IMR-90 (cell line): ENCODE measurements around the gene MEGF6. TPM values are rescaled to one million over a fixed set of nuclear protein-coding genes. Genes with fewer than 3 reads are reported as not detected.

Experiments
- ATAC-seq: fragments of 200-7000 bp; cut with Tn5 transposase; 2 replicates; pipeline ENCODE4 v1.9.1; 2020; ENCODE audit warnings: low read depth, mild to moderate bottlenecking, moderate library complexity
- BruUV-seq: library from RNA; stranded (reverse); fragments of 400-500 nt; replicated peaks from 2 replicates; lab custom pipeline; 2021; lab: Mats Ljungman, UMichigan
- CTCF ChIA-PET: fragments of 300-600 bp; formaldehyde crosslinking; extraction: SDS; loops from one replicate; lab custom pipeline; 2021; ENCODE audit warnings: antibody characterized with exemption; lab: Yijun Ruan, JAX
- POLR2A ChIA-PET: fragments of 300-600 bp; sonication (Branson Sonifier 250); formaldehyde crosslinking; loops from one replicate; lab custom pipeline; 2022; ENCODE audit warnings: antibody characterized with exemption; ENCODE audit not compliant: unreplicated experiment; lab: Charles Lee
- DNase-seq: peaks from one replicate; pipeline ENCODE4 v3.0.0; 2013
- H2AFZ ChIP-seq: replicated peaks from 2 replicates; pipeline ENCODE3; 2013; ENCODE audit warnings: low read length, mild to moderate bottlenecking; ENCODE audit not compliant: poor library complexity
- H2AK5ac ChIP-seq: 2 replicates; pipeline ENCODE4 v1.6.1; 2013; ENCODE audit warnings: low read depth, low read length, inconsistent platforms
- H2AK9ac ChIP-seq: replicated peaks from 2 replicates; pipeline ENCODE3; 2013; ENCODE audit warnings: mild to moderate bottlenecking, low read depth, low read length, moderate library complexity; ENCODE audit not compliant: poor library complexity
- H2BK120ac ChIP-seq: 2 replicates; pipeline ENCODE4 v1.6.1; 2013; ENCODE audit warnings: low read depth, low read length, inconsistent platforms
- H2BK15ac ChIP-seq: 3 replicates; pipeline ENCODE4 v1.6.1; 2013; ENCODE audit warnings: low read depth, low read length, inconsistent platforms
- H2BK20ac ChIP-seq: 2 replicates; pipeline ENCODE4 v1.6.1; 2013; ENCODE audit warnings: low read depth, mild to moderate bottlenecking, inconsistent platforms, low read length, moderate library complexity
- H2BK5ac ChIP-seq: 2 replicates; pipeline ENCODE4 v1.6.1; 2013; ENCODE audit warnings: mild to moderate bottlenecking, low read depth, low read length, inconsistent platforms; ENCODE audit not compliant: poor library complexity, severe bottlenecking
- H3K14ac ChIP-seq: replicated peaks from 2 replicates; pipeline ENCODE4 v1.6.1; 2013; ENCODE audit warnings: low read depth, low read length, inconsistent platforms
- H3K18ac ChIP-seq: 2 replicates; pipeline ENCODE4 v1.6.1; 2013; ENCODE audit warnings: low read depth, low read length, control low read depth
- H3K23ac ChIP-seq: 2 replicates; pipeline ENCODE4 v1.6.1; 2013; ENCODE audit warnings: low read depth, low read length, inconsistent platforms
- H3K27ac ChIP-seq: 2 replicates; pipeline ENCODE4 v1.5.1; 2013; ENCODE audit warnings: mild to moderate bottlenecking, control low read depth, low read length; ENCODE audit not compliant: insufficient read depth
- H3K27me3 ChIP-seq: 2 replicates; pipeline ENCODE4 v1.6.1; 2013; ENCODE audit warnings: low read length; ENCODE audit not compliant: control insufficient read depth, insufficient read depth
- H3K36me3 ChIP-seq: 2 replicates; pipeline ENCODE4 v1.6.1; 2013; ENCODE audit warnings: low read length, mixed read lengths; ENCODE audit not compliant: control insufficient read depth, insufficient read depth
- H3K4ac ChIP-seq: 2 replicates; pipeline ENCODE4 v1.6.1; 2013; ENCODE audit warnings: low read depth, low read length, inconsistent platforms
- H3K4me1 ChIP-seq: 2 replicates; pipeline ENCODE4 v1.6.1; 2013; ENCODE audit warnings: low read length, mixed read lengths; ENCODE audit not compliant: control insufficient read depth, insufficient read depth
- H3K4me2 ChIP-seq: 2 replicates; pipeline ENCODE4 v1.6.1; 2013; ENCODE audit warnings: low read depth, mild to moderate bottlenecking, control low read depth, low read length, moderate library complexity
- H3K4me3 ChIP-seq: 2 replicates; pipeline ENCODE4 v1.5.1; 2013; ENCODE audit warnings: low read depth, mild to moderate bottlenecking, control low read depth, low read length, moderate library complexity; ENCODE audit not compliant: insufficient read depth
- H3K56ac ChIP-seq: 2 replicates; pipeline ENCODE4 v1.6.1; 2013; ENCODE audit warnings: low read length, inconsistent platforms; ENCODE audit not compliant: insufficient read depth; ENCODE audit errors: extremely low read depth
- H3K79me1 ChIP-seq, 2 experiments: 2 replicates each; pipeline ENCODE4 v1.6.1; 2013; ENCODE audit warnings: low read length in 2 of 2, inconsistent platforms in 1 of 2, low read depth in 1 of 2
- H3K9ac ChIP-seq: 2 replicates; pipeline ENCODE4 v1.6.1; 2013; ENCODE audit warnings: low read depth, low read length, control low read depth
- H3K9me1 ChIP-seq: 2 replicates; pipeline ENCODE4 v1.6.1; 2013; ENCODE audit warnings: low read length, inconsistent platforms; ENCODE audit not compliant: insufficient read depth
- H3K9me3 ChIP-seq: 2 replicates; pipeline ENCODE4 v1.6.1; 2013; ENCODE audit warnings: low read length; ENCODE audit not compliant: control insufficient read depth, insufficient read depth
- H4K20me1 ChIP-seq: 2 replicates; pipeline ENCODE4 v1.6.1; 2013; ENCODE audit warnings: low read length, inconsistent platforms; ENCODE audit not compliant: insufficient read depth
- H4K5ac ChIP-seq: 2 replicates; pipeline ENCODE4 v1.6.1; 2013; ENCODE audit warnings: mild to moderate bottlenecking, low read depth, low read length, control low read depth
- H4K8ac ChIP-seq, 2 experiments: 2 replicates each; pipeline ENCODE4 v1.6.1; 2013; ENCODE audit warnings: low read depth in 2 of 2, low read length in 2 of 2, control low read depth in 1 of 2, inconsistent platforms in 1 of 2
- H4K91ac ChIP-seq: 2 replicates; pipeline ENCODE4 v1.6.1; 2013; ENCODE audit warnings: low read depth, low read length, inconsistent platforms; ENCODE audit not compliant: insufficient read depth
- CHD1 ChIP-seq: IDR thresholded peaks from 2 replicates; pipeline ENCODE4 v1.6.1; 2012; ENCODE audit warnings: low read depth, low read length, improper control_type of control experiment
- MAFK ChIP-seq: IDR thresholded peaks from 2 replicates; pipeline ENCODE4 v1.6.1; 2012; ENCODE audit warnings: low read depth, low read length, improper control_type of control experiment
- MXI1 ChIP-seq: IDR thresholded peaks from 2 replicates; pipeline ENCODE4 v1.6.1; 2012; ENCODE audit warnings: low read depth, mild to moderate bottlenecking, low read length, moderate library complexity, borderline replicate concordance
- NFE2L2 ChIP-seq: fragments of 150-350 bp; IDR thresholded peaks from 2 replicates; pipeline ENCODE4 v1.6.1; 2016; ENCODE audit warnings: low read depth, mild to moderate bottlenecking, low read length
- RCOR1 ChIP-seq: IDR thresholded peaks from 2 replicates; pipeline ENCODE4 v1.6.1; 2012; ENCODE audit warnings: mild to moderate bottlenecking, low read length, improper control_type of control experiment; ENCODE audit not compliant: insufficient replicate concordance
- RFX5 ChIP-seq: IDR thresholded peaks from 2 replicates; pipeline ENCODE4 v1.8.0; 2012; ENCODE audit warnings: low read depth, mild to moderate bottlenecking, low read length, moderate library complexity
- USF2 ChIP-seq: fragments of 150-350 bp; IDR thresholded peaks from 2 replicates; pipeline ENCODE4 v1.6.1; 2017; ENCODE audit warnings: mild to moderate bottlenecking, antibody characterized with exemption, low read length, low read depth
- WGBS, 2 experiments: methylation state at CpG; one replicate each; pipeline versions ENCODE4 v1.1.5 to v1.1.7; 2013; ENCODE audit warnings: missing lambda C conversion rate in 2 of 2; ENCODE audit not compliant: insufficient read length in 1 of 2; ENCODE audit errors: extremely low coverage in 2 of 2; 5-methylcytosine and 5-hydroxymethylcytosine counted together
- dilution Hi-C: fragments of 300-500 bp; cut with HindIII; formaldehyde crosslinking; loops from one replicate; pipeline ENCODE4 v1.14.3; 2018; ENCODE audit warnings: low sequenced_read_pairs; ENCODE audit not compliant: unreplicated experiment
- in situ Hi-C: fragments of 300-500 bp; cut with MboI; formaldehyde crosslinking; loops from 3 replicates; pipeline ENCODE4 v1.14.3; 2019; ENCODE audit warnings: low sequenced_read_pairs, inconsistent platforms, mixed read lengths
- intact Hi-C: fragments of 100-400 bp; cut with micrococcal nuclease; formaldehyde crosslinking; loops from 2 replicates; pipeline ENCODE4 v1.10.0; 2022
- polyA plus RNA-seq, 3 experiments: library from polyadenylated mRNA; depleted of rRNA; stranded (reverse); fragments of >200 nt; gene quantifications; 2 replicates each; pipeline ENCODE4 v1.2.3, GENCODE V29; 2012; ENCODE audit warnings: low replicate concordance in 1 of 3
- total RNA-seq: library from RNA; depleted of rRNA; stranded (reverse); fragments of >200 nt; gene quantifications from 2 replicates; pipeline ENCODE4 v1.2.3, GENCODE V29; 2012
- TF ChIP-seq, protein P1 (sequence below): fragments of 150-350 bp; IDR thresholded peaks from 2 replicates; pipeline ENCODE4 v1.6.1; 2016; ENCODE audit warnings: low read depth, mild to moderate bottlenecking, low read length, moderate library complexity, borderline replicate concordance

Gene MEGF6
- total and polyA plus RNA-seq, 2 of the 4 experiments (the other 2 are of a cell fraction), result 0.72 to 4.1 TPM

GRCh38 chr1:3570066-3570986 is 41.0 kb downstream of the MEGF6 start (continued):
- TF ChIP-seq RFX5, result no peak

DNA sequence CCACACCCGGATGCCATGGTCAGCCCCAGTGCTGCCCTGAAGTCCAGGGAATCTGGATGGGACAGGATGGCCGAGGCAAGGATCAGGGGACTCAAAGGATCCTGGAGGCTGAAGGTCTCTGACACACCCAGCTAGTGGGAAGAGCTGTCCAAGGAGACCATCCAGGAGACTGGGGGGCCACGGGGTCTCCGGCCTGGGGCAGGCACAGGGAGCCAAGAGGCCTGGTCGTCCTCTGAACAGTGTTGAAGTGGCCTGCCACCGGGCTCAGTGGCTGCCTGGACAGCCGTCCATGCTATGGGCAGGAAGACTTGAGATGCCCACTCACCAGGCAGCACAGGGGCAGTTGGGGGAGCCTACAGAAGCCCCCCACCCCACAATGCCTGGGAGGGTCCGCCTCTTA is 41.9 kb downstream of the MEGF6 start:
- intact Hi-C loops, result loop anchor here (10.0 kb wide), 1 partner anchor 155 kb away; no protein-coding TSS in a partner anchor
- H4K8ac ChIP-seq, result no peak overlapping the region
- H3K14ac ChIP-seq, result no peak overlapping the region
- H3K4me3 ChIP-seq, result no peak overlapping the region
- no peak overlapping the region for H2BK20ac ChIP-seq
- H3K9ac ChIP-seq, result no peak overlapping the region
- TF ChIP-seq MXI1 (no peak), RCOR1 (no peak), USF2 (no peak), RFX5 (no peak), CHD1 (no peak), MAFK (no peak), NFE2L2 (no peak)
- TF ChIP-seq, protein P1, sequence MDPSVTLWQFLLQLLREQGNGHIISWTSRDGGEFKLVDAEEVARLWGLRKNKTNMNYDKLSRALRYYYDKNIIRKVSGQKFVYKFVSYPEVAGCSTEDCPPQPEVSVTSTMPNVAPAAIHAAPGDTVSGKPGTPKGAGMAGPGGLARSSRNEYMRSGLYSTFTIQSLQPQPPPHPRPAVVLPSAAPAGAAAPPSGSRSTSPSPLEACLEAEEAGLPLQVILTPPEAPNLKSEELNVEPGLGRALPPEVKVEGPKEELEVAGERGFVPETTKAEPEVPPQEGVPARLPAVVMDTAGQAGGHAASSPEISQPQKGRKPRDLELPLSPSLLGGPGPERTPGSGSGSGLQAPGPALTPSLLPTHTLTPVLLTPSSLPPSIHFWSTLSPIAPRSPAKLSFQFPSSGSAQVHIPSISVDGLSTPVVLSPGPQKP, result no peak
- peaks cover 5% of the 10 kb centered on the region; the same call in 1 of the 2 replicates for H3K27me3 ChIP-seq
- in situ Hi-C loops, result no loop called here
- H3K18ac ChIP-seq, result no peak overlapping the region
- no peaks in the 10 kb centered on the region for H3K79me1 ChIP-seq
- no peak overlapping the region for H3K23ac ChIP-seq
- H3K9me1 ChIP-seq, result no peaks in the 10 kb centered on the region
- H4K91ac ChIP-seq, result no peak overlapping the region
- H3K56ac ChIP-seq, result no peak overlapping the region
- dilution Hi-C loops, result no loop called here
- no peak overlapping the region for H3K27ac ChIP-seq
- H4K20me1 ChIP-seq, result no peaks in the 10 kb centered on the region
- H2AK9ac ChIP-seq, result no peak overlapping the region
- WGBS, 2 experiments, result 71% methylated on average over 6 of the region's 8 CpGs; no CpG with 5 or more reads in 1 of the 2 experiments
- no peaks in the 10 kb centered on the region for H3K9me3 ChIP-seq
- H3K4me1 ChIP-seq, result no peaks in the 10 kb centered on the region
- ChIA-PET POLR2A (no interaction called here), CTCF (no interaction called here)
- BruUV-seq, result no TSS peak
- no peak overlapping the region for H2AFZ ChIP-seq
- no peak overlapping the region for H2AK5ac ChIP-seq
- H2BK120ac ChIP-seq, result no peak overlapping the region
- H2BK5ac ChIP-seq, result no peak overlapping the region
- H4K5ac ChIP-seq, result no peak overlapping the region
- DNase-seq, result no peak
- ATAC-seq, result no peak
- no peak overlapping the region for H3K4me2 ChIP-seq
- no peaks in the 10 kb centered on the region for H3K36me3 ChIP-seq
- H3K4ac ChIP-seq, result no peak overlapping the region
- no peak overlapping the region for H2BK15ac ChIP-seq
